Stimulated activated naive B cell treated with anti-CD40 and anti-IgM and Interleukin-4, amounts not matched to agents 10 μg/mL and 1 μg/mL and 100 μg/mL, for 72 hours (primary cell): Measurements from ENCODE around the gene RTN4R.

ENCODE experiments used
- ATAC-seq, 2 donors: fragments of 150-1000 bp; cut with Tn5 transposase; replicated peaks; 2 replicates each; pipeline ENCODE4 v1.10.0; 2021; ENCODE audit warnings: moderate library complexity in 1 of 2
- DNase-seq: peaks from one replicate; pipeline ENCODE4 v3.0.0; 2021
- H3K27ac Mint-ChIP-seq: one replicate; pipeline ENCODE4 v1.8.0; 2022; ENCODE audit warnings: mild to moderate bottlenecking, mixed read lengths
- H3K27me3 Mint-ChIP-seq, 2 donors: one replicate each; pipeline ENCODE4 v1.8.0; 2022; ENCODE audit warnings: mixed read lengths in 2 of 2
- H3K36me3 Mint-ChIP-seq, 2 donors: one replicate each; pipeline ENCODE4 v1.8.0; 2022; ENCODE audit warnings: mixed read lengths in 2 of 2, mild to moderate bottlenecking in 1 of 2
- H3K4me1 Mint-ChIP-seq, 2 donors: one replicate each; pipeline ENCODE4 v1.8.0; 2022; ENCODE audit warnings: mixed read lengths in 2 of 2, mild to moderate bottlenecking in 1 of 2
- H3K4me3 Mint-ChIP-seq, 2 donors: one replicate each; pipeline ENCODE4 v1.8.0; 2022; ENCODE audit warnings: mild to moderate bottlenecking in 2 of 2, mixed read lengths in 2 of 2, moderate library complexity in 1 of 2
- H3K9me3 Mint-ChIP-seq, 2 donors: one replicate each; pipeline ENCODE4 v1.8.0; 2022; ENCODE audit warnings: mixed read lengths in 2 of 2, mild to moderate bottlenecking in 1 of 2

RTN4R gene

GRCh38 chr22:20193761-20194494, 74.2 kb downstream of the RTN4R start:
- no peaks in the 10 kb centered on the region for H3K36me3 Mint-ChIP-seq
- H3K4me3 Mint-ChIP-seq, result no peak overlapping the region
- H3K27me3 Mint-ChIP-seq, result peaks cover 0 to 4% of the 10 kb centered on the region in 2 donors
- H3K27ac Mint-ChIP-seq, result no peak overlapping the region
- DNase-seq, result no peak
- no peak for ATAC-seq
- no peaks in the 10 kb centered on the region for H3K9me3 Mint-ChIP-seq
- H3K4me1 Mint-ChIP-seq, result no peaks in the 10 kb centered on the region

- no peaks in the 10 kb centered on the region for H3K9me3 Mint-ChIP-seq
- no peak overlapping the region for H3K27ac Mint-ChIP-seq
- H3K4me3 Mint-ChIP-seq, result no peak overlapping the region
- H3K4me1 Mint-ChIP-seq, result no peaks in the 10 kb centered on the region
- DNase-seq, result no peak
- no peaks in the 10 kb centered on the region for H3K36me3 Mint-ChIP-seq
- H3K27me3 Mint-ChIP-seq, result peaks cover 0 to 4% of the 10 kb centered on the region in 2 donors
- no peak for ATAC-seq
Observed at GRCh38 chr22:20192972-20193760, 75.0 kb downstream of the RTN4R start.

- no peak overlapping the region for H3K27ac Mint-ChIP-seq
- H3K4me1 Mint-ChIP-seq, result no peaks in the 10 kb centered on the region
- H3K9me3 Mint-ChIP-seq, result no peaks in the 10 kb centered on the region
- H3K27me3 Mint-ChIP-seq, result no peaks in the 10 kb centered on the region
- DNase-seq, result no peak
- no peaks in the 10 kb centered on the region for H3K36me3 Mint-ChIP-seq
- no peak for ATAC-seq
- no peak overlapping the region for H3K4me3 Mint-ChIP-seq
Observed at GRCh38 chr22:20192293-20192971, 75.7 kb downstream of the RTN4R start.

GRCh38 chr22:20191803-20192202, 76.3 kb downstream of the RTN4R start:
- no peaks in the 10 kb centered on the region for H3K27me3 Mint-ChIP-seq
- DNase-seq (no peak), ATAC-seq (no peak)
- H3K9me3 Mint-ChIP-seq, result no peaks in the 10 kb centered on the region
- no peak overlapping the region for H3K27ac Mint-ChIP-seq
- no peak overlapping the region for H3K4me3 Mint-ChIP-seq
- H3K36me3 Mint-ChIP-seq, result no peaks in the 10 kb centered on the region
- H3K4me1 Mint-ChIP-seq, result no peaks in the 10 kb centered on the region
